HG03575 (cell line): Measurements from ENCODE around the gene CCDC93.
"Not testable (repeated sequence)": the region's sequence is repeated elsewhere in the genome, so short reads cannot be mapped to it uniquely, and the experiment has no call there.

Experiments
- ATAC-seq: cut with Tn5 transposase; IDR thresholded peaks from one replicate; pipeline ENCODE4 v1.9.1; 2021; ENCODE audit not compliant: unreplicated experiment, insufficient number of reproducible peaks, low FRiP score; ENCODE audit errors: extremely low read depth

Gene CCDC93

GRCh38 chr2:118048401-118048800 lies 34.5 kb upstream of the CCDC93 start:
- ATAC-seq = no peak

- ATAC-seq = no peak
Measured at GRCh38 chr2:118047380-118047826, 33.5 kb upstream of the CCDC93 start.

DNA sequence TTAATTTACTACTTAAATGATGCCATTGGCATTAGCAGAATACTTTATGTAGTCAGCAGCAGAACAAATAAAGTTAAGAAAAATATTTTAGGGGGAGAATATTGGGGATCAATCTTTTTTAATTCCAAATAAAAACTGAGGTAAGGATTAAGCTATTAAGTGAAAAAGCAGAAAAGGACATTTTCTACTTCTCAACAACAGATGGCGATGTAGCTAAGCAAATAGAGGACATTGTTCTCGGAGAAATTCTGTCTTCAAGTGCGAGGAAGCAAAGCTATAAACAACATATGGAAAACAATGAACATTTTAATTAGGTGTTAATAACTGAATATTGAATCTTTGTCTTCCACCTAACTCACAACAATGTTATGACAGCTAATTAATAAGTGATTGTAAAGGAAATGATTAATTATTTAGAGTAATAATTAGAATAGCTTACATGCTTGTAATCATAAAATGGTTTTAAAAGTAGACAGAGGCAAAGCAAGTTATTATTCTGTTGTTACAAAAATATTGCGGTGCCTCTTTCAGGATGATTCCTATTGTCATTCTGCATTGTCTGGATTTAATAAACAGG lies 32.9 kb upstream of the CCDC93 start:
- ATAC-seq = no peak

GRCh38 chr2:118045286-118045685 lies 31.4 kb upstream of the CCDC93 start:
- no peak for ATAC-seq

GRCh38 chr2:118044854-118045253 lies 31.0 kb upstream of the CCDC93 start:
- no peak for ATAC-seq

GRCh38 chr2:118044103-118044716 lies 30.3 kb upstream of the CCDC93 start:
- ATAC-seq = no peak

- no peak for ATAC-seq
Measured at GRCh38 chr2:118040891-118041290, 27.0 kb upstream of the CCDC93 start.

DNA sequence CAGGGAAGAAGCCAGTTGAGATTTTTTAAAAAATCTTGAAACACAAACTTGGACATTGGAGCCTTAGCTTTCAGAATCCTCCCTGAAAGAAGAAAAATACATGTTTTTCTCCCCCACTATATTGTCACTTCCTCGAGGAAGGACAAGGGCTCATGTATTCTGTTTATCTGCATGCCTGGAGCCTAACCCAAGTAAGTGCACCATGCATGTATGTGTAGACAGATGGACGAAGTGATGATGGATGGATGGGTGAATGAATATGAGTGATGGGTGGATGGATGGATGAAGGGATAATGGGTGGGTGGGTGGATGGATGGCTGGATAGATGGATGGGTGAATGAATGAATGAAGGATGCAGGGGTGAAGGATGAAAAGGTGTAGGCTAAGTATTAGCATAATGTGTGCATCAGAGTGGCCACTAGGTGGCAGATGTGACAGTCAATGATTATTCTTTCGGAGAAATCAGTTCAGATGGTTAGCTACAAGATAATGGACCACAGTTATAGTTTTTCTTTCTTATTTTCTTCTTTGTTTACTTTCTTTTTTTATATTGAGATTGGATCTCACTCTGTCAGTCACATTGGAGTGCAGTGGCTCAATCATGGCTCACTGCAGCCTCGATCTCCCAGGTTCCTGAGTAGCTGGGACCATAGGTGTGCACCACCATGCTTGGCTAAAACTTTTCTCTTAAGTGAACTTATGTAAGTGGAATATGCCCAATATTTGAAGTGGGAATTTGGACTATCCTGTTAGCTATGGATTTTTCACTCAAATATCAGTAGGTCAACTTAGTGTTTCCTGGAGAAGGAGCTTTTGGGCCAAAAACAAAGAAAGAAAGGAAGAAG lies 18.5 kb upstream of the CCDC93 start:
- peak; percentile 77 for ATAC-seq

DNA sequence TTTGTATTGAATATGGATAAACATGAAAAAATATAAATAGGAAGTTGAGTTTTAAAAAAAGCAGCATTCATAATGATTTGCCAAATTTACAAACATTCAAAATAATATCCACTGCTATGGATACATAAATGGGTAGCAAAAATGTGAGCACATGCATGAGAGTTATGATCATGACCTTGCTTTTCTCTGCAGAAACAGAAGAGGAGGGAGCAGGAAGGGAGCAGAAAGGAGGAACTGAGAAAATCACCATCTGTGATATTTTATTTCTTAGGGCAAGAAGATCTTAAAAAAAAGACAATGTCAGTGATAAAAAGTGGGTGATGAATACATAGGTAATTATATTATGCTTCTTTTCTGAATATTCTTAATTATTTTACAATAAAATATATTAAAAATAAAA lies 17.7 kb upstream of the CCDC93 start:
- no peak for ATAC-seq

DNA sequence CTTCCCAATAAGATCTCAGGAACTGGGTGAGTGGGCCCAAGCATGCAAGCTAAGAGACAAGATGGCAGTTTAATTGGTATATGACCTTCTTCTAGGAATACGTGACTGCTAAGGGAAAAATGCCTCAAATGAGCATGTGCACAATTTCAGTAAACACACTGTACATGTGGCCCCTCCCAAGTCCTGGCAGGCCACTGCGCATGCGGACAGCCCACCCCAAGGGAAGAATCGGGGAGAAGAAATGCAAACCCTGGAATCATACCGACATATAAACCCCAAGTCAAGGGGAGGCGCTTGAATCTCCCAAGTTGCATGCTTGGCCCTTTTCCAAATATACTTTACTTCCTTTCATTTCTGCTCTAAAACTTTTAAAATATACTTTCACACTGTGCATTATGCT lies 15.2 kb upstream of the CCDC93 start:
- no peak for ATAC-seq

DNA sequence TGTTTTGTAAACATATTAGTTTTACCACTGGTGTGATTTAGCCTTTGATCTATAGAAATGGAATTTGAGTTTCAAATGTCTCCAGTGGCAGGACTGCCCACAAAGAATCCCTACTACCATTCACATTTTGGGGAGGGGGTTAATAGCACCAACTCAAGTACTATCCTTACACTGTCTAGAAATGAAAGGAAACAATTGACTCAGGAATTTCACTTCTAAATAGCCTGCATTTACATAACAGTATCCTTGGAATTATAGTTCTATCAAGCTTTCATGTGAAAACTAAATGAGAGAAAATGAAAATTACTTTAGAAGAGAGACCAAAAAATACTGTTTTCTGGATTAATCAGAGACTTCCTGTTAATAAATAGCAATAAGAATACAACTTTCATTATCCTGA lies 7.5 kb upstream of the CCDC93 start:
- ATAC-seq = no peak

DNA sequence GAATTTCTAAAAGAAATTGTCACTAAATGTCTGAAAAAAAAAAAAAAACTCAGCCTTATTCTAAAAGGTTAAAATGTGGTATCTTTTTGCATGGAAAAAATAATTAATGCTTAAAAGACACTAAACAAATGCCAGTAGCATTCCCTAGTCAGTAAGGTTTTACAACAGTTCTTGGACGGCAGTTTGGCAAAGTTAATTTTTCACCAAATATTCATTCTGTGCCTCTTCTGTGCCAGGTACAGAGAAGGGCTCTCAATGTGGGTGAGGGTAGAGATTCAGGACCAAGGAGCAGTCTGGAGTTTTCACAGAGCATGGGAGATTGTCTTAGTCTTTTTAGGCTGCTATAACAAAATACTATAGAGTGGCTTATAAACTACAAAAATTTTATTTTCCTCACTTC lies 6.0 kb upstream of the CCDC93 start:
- no peak for ATAC-seq

DNA sequence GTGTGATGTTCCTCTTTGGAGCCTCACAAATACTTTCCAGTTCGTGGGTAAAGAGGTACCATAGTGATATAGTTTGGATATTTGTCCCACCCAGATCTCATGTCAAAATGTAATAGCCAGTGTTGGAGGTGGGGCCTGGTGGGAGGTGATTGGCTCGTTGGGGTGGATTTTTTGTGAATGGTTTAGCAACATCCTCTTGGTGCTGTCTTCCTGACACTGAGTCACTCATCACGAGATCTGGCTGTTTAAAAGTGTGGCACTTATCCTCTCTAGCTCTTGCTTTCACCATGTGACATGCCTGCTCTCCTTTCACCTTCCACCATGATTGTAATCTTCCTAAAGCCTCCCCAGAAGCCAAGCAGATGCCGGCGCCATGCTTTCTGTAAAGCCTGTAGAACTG lies 3.0 kb upstream of the CCDC93 start:
- no peak for ATAC-seq

GRCh38 chr2:118015761-118016160 lies 1.9 kb upstream of the CCDC93 start:
- ATAC-seq = not testable (repeated sequence)

- no peak for ATAC-seq
Measured at GRCh38 chr2:118014492-118014824, 588 bp upstream of the CCDC93 start.

- ATAC-seq = no peak
Measured at GRCh38 chr2:118013221-118013723, 598 bp downstream of the CCDC93 start.

- no peak for ATAC-seq
Measured at GRCh38 chr2:118012778-118013177, 1.1 kb downstream of the CCDC93 start.

DNA sequence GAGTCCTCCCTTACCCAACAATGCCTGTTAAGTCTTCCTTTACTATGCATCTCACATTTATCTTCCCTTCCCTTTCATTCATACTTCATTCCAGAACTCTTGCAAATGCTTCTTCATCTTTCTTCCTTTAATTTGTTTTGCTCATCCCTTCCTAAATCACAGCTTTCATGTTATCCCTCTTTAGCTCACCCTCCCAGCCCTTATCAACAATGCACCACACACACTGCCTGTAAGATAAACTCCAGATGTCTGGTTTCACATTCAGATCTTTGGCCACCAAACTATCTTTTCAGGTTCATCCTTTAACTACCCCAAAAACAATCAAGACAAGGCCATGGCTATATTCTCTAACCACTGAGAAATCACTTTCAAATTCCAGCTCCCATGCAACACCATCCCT lies 3.4 kb downstream of the CCDC93 start:
- ATAC-seq = no peak

GRCh38 chr2:118006861-118007260 lies 7.0 kb downstream of the CCDC93 start:
- no peak for ATAC-seq

GRCh38 chr2:118006326-118006725 lies 7.5 kb downstream of the CCDC93 start:
- no peak for ATAC-seq
